Mesendoderm (in vitro differentiated cells): Measurements from ENCODE around the gene GPHA2.

Experiments used
- DNase-seq: peaks from one replicate; pipeline ENCODE4 v3.0.0; 2013
- H2AK5ac ChIP-seq: 2 replicates; pipeline ENCODE4 v1.6.1; 2013; ENCODE audit warnings: low read length, inconsistent platforms
- H2BK120ac ChIP-seq: 2 replicates; pipeline ENCODE4 v1.6.1; 2013; ENCODE audit warnings: low read depth, mild to moderate bottlenecking, low read length, moderate library complexity, mixed read lengths
- H2BK15ac ChIP-seq: replicated peaks from 2 replicates; pipeline ENCODE4 v1.6.1; 2013; ENCODE audit warnings: low read depth, mild to moderate bottlenecking, moderate library complexity
- H2BK5ac ChIP-seq: 2 replicates; pipeline ENCODE4 v1.6.1; 2013; ENCODE audit warnings: low read length, inconsistent platforms
- H3K18ac ChIP-seq: 2 replicates; pipeline ENCODE4 v1.6.1; 2013; ENCODE audit warnings: mild to moderate bottlenecking, low read length, mixed read lengths
- H3K23ac ChIP-seq: one replicate; pipeline ENCODE4 v1.6.1; 2013; ENCODE audit warnings: low read length
- H3K27ac ChIP-seq: 2 replicates; pipeline ENCODE4 v1.5.1; 2013; ENCODE audit warnings: low read depth, mild to moderate bottlenecking, inconsistent platforms, low read length, moderate library complexity
- H3K27me3 ChIP-seq: 2 replicates; pipeline ENCODE4 v1.6.1; 2013; ENCODE audit warnings: low read length, control low read depth, mild to moderate bottlenecking, inconsistent platforms; ENCODE audit not compliant: insufficient read depth, poor library complexity
- H3K36me3 ChIP-seq: 2 replicates; pipeline ENCODE4 v1.6.1; 2013; ENCODE audit warnings: low read length, inconsistent platforms; ENCODE audit not compliant: control insufficient read depth, insufficient read depth
- H3K4ac ChIP-seq: one replicate; pipeline ENCODE4 v1.6.1; 2013; ENCODE audit warnings: low read depth, mild to moderate bottlenecking, low read length, moderate library complexity
- H3K4me1 ChIP-seq: 2 replicates; pipeline ENCODE4 v1.6.1; 2013; ENCODE audit warnings: low read depth, low read length, inconsistent platforms; ENCODE audit not compliant: control insufficient read depth
- H3K4me2 ChIP-seq: 2 replicates; pipeline ENCODE4 v1.6.1; 2013; ENCODE audit warnings: low read length
- H3K4me3 ChIP-seq: 2 replicates; pipeline ENCODE4 v1.5.1; 2013; ENCODE audit warnings: mild to moderate bottlenecking, low read length
- H3K56ac ChIP-seq: one replicate; pipeline ENCODE4 v1.6.1; 2013; ENCODE audit warnings: low read length
- H3K79me1 ChIP-seq: 2 replicates; pipeline ENCODE4 v1.6.1; 2013; ENCODE audit warnings: low read length, inconsistent platforms
- H3K79me2 ChIP-seq: 2 replicates; pipeline ENCODE4 v1.6.1; 2013; ENCODE audit warnings: mild to moderate bottlenecking, low read length; ENCODE audit not compliant: control insufficient read depth, insufficient read depth
- H3K9ac ChIP-seq: 2 replicates; pipeline ENCODE4 v1.6.1; 2013; ENCODE audit warnings: low read length, inconsistent platforms
- H4K5ac ChIP-seq: one replicate; pipeline ENCODE4 v1.6.1; 2013; ENCODE audit warnings: low read length
- H4K8ac ChIP-seq: one replicate; pipeline ENCODE4 v1.6.1; 2013; ENCODE audit warnings: low read depth, mild to moderate bottlenecking, control low read depth, low read length, moderate library complexity
- WGBS: extraction: QIAGEN DNeasy Blood & Tissue Kit; methylation state at CpG from one replicate; pipeline ENCODE4 v1.1.7; 2013; ENCODE audit warnings: low lambda C conversion rate, missing lambda C conversion rate; ENCODE audit not compliant: insufficient coverage; ENCODE audit errors: extremely low coverage; 5-methylcytosine and 5-hydroxymethylcytosine counted together

Gene GPHA2

DNA sequence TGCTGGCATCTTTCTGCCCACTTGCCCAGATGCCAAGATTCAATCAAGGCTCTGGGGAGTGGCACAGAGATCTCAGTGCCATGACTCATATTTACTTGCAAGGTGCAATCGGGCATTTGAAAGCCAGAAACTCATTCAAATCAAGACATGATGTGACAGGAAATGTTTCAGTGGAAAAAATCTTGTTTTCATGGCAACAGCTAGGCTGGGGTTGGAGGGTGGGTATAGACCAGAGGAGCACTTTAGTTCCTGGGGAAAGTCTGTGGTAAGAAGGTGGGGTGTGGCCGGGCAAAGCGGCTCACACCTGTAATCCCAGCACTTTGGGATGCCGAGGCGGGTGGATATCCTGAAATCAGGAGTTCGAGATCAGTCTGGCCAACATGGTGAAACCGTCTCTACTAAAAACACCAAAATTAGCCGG is 35.0 kb upstream of the GPHA2 start:
- H2BK5ac ChIP-seq, result no peak overlapping the region
- H2BK15ac ChIP-seq, result no peak overlapping the region
- H2AK5ac ChIP-seq, result no peak overlapping the region
- H3K56ac ChIP-seq, result no peak overlapping the region
- H3K79me2 ChIP-seq, result no peaks in the 10 kb centered on the region
- no CpG with 5 or more reads among the region's 8 CpGs for WGBS
- H3K4ac ChIP-seq, result no peak overlapping the region
- H3K4me3 ChIP-seq, result no peak overlapping the region
- no peak overlapping the region for H4K8ac ChIP-seq
- no peaks in the 10 kb centered on the region for H3K4me1 ChIP-seq
- no peak overlapping the region for H3K4me2 ChIP-seq
- DNase-seq, result no peak
- no peaks in the 10 kb centered on the region for H3K36me3 ChIP-seq
- no peaks in the 10 kb centered on the region for H3K79me1 ChIP-seq
- H3K18ac ChIP-seq, result no peak overlapping the region
- no peak overlapping the region for H3K9ac ChIP-seq
- H3K27ac ChIP-seq, result no peak overlapping the region
- H2BK120ac ChIP-seq, result no peak overlapping the region
- no peak overlapping the region for H3K23ac ChIP-seq
- H4K5ac ChIP-seq, result no peak overlapping the region
- no peaks in the 10 kb centered on the region for H3K27me3 ChIP-seq

DNA sequence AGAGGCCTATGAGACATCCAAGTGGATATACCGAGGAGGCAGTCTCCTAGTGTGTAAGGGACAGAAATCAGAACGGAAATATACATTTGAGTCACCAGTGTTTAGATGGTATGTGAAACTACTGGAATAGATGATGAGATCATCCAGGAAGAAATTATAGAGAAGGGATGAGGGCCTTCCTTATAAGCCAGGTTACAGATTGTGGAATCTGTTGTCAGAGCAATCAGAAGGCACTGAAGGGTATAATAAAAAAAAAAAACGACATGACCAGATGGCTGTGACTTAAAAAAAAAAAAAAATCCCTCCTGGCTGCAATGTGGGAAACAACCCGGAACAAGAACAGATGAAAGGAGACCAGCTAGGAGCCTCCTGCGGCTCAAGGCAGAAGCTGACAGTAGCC is 33.5 kb upstream of the GPHA2 start:
- no peak overlapping the region for H3K23ac ChIP-seq
- H2AK5ac ChIP-seq, result no peak overlapping the region
- H3K4me1 ChIP-seq, result no peaks in the 10 kb centered on the region
- H3K79me1 ChIP-seq, result no peaks in the 10 kb centered on the region
- no peak overlapping the region for H3K4me2 ChIP-seq
- H3K27me3 ChIP-seq, result no peaks in the 10 kb centered on the region
- no peak overlapping the region for H2BK120ac ChIP-seq
- no peak overlapping the region for H4K8ac ChIP-seq
- no peak overlapping the region for H3K4me3 ChIP-seq
- no peak overlapping the region for H4K5ac ChIP-seq
- no peaks in the 10 kb centered on the region for H3K36me3 ChIP-seq
- no peak overlapping the region for H3K18ac ChIP-seq
- H3K27ac ChIP-seq, result no peak overlapping the region
- no peak for DNase-seq
- H2BK15ac ChIP-seq, result no peak overlapping the region
- no peak overlapping the region for H3K9ac ChIP-seq
- H3K56ac ChIP-seq, result no peak overlapping the region
- no peaks in the 10 kb centered on the region for H3K79me2 ChIP-seq
- no CpG with 5 or more reads among the region's 5 CpGs for WGBS
- H2BK5ac ChIP-seq, result no peak overlapping the region
- no peak overlapping the region for H3K4ac ChIP-seq

- no peak overlapping the region for H4K8ac ChIP-seq
- DNase-seq, result no peak
- H2BK5ac ChIP-seq, result no peak overlapping the region
- no peak overlapping the region for H3K56ac ChIP-seq
- no peak overlapping the region for H3K4me2 ChIP-seq
- H3K27ac ChIP-seq, result no peak overlapping the region
- H3K79me2 ChIP-seq, result no peaks in the 10 kb centered on the region
- no peak overlapping the region for H3K18ac ChIP-seq
- H3K4me1 ChIP-seq, result no peaks in the 10 kb centered on the region
- no peak overlapping the region for H3K9ac ChIP-seq
- H3K36me3 ChIP-seq, result no peaks in the 10 kb centered on the region
- H2AK5ac ChIP-seq, result no peak overlapping the region
- no peak overlapping the region for H3K23ac ChIP-seq
- no peak overlapping the region for H2BK120ac ChIP-seq
- no peak overlapping the region for H3K4me3 ChIP-seq
- H3K27me3 ChIP-seq, result no peaks in the 10 kb centered on the region
- no peak overlapping the region for H3K4ac ChIP-seq
- WGBS, result no CpG with 5 or more reads among the region's 3 CpGs
- no peak overlapping the region for H4K5ac ChIP-seq
- no peaks in the 10 kb centered on the region for H3K79me1 ChIP-seq
- no peak overlapping the region for H2BK15ac ChIP-seq
Observed at GRCh38 chr11:64967375-64967774, 31.7 kb upstream of the GPHA2 start.

DNA sequence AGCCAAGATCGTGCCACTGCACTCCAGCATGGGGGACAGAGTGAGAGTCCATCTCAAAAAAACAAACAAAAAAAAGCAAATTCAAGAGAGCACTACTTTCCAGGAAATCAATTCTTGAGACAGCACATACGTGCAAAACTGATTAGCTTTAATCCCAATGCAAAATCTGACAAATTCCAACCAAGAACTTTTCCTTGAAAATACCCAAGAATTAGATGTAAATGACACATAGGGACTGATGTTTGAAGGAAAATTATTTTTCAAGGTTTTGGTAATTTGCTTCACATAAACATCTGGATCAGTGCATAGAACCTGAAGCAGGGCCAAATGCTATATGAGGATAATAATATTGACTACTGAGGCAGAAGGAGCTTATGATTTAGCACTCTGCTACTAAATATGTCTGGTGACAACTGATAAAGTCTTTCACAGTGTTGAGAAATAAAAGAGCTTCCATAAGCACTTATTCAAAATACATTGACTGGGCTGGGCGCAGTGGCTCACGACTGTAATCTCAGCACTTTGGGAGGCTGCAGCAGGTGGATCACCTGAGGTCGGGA is 27.5 kb upstream of the GPHA2 start:
- Histone ChIP-seq H3K79me1 (no peaks in the 10 kb centered on the region), H3K36me3 (no peaks in the 10 kb centered on the region), H3K56ac (no peak overlapping the region), H3K18ac (no peak overlapping the region), H3K9ac (no peak overlapping the region), H3K4ac (no peak overlapping the region), H4K5ac (no peak overlapping the region), H4K8ac (no peak overlapping the region), H3K79me2 (no peaks in the 10 kb centered on the region), H2BK15ac (no peak overlapping the region), H3K27ac (no peak overlapping the region), H3K4me1 (no peaks in the 10 kb centered on the region), H2AK5ac (no peak overlapping the region), H2BK5ac (no peak overlapping the region), H2BK120ac (no peak overlapping the region), H3K4me3 (no peak overlapping the region), H3K27me3 (no peaks in the 10 kb centered on the region), H3K4me2 (no peak overlapping the region), H3K23ac (no peak overlapping the region)
- no peak for DNase-seq
- no CpG with 5 or more reads among the region's 5 CpGs for WGBS

- H4K8ac ChIP-seq, result no peak overlapping the region
- H3K9ac ChIP-seq, result no peak overlapping the region
- no peaks in the 10 kb centered on the region for H3K27me3 ChIP-seq
- no peak overlapping the region for H3K27ac ChIP-seq
- no peak overlapping the region for H3K4me2 ChIP-seq
- no peak overlapping the region for H2BK15ac ChIP-seq
- no peak overlapping the region for H3K18ac ChIP-seq
- no peak overlapping the region for H2BK5ac ChIP-seq
- no peak overlapping the region for H2BK120ac ChIP-seq
- WGBS, result no CpG with 5 or more reads among the region's 4 CpGs
- H3K79me1 ChIP-seq, result no peaks in the 10 kb centered on the region
- H2AK5ac ChIP-seq, result no peak overlapping the region
- H3K36me3 ChIP-seq, result no peaks in the 10 kb centered on the region
- no peak overlapping the region for H4K5ac ChIP-seq
- H3K4me3 ChIP-seq, result no peak overlapping the region
- no peaks in the 10 kb centered on the region for H3K79me2 ChIP-seq
- no peak overlapping the region for H3K56ac ChIP-seq
- no peak overlapping the region for H3K4ac ChIP-seq
- no peaks in the 10 kb centered on the region for H3K4me1 ChIP-seq
- no peak for DNase-seq
- no peak overlapping the region for H3K23ac ChIP-seq
Observed at GRCh38 chr11:64960719-64961118, 25.0 kb upstream of the GPHA2 start.

GRCh38 chr11:64959498-64959897 is 23.8 kb upstream of the GPHA2 start:
- Histone ChIP-seq H3K36me3 (no peaks in the 10 kb centered on the region), H3K56ac (no peak overlapping the region), H3K23ac (no peak overlapping the region), H3K9ac (no peak overlapping the region), H2BK5ac (no peak overlapping the region), H3K79me1 (no peaks in the 10 kb centered on the region), H2BK120ac (no peak overlapping the region), H3K27me3 (no peaks in the 10 kb centered on the region), H4K5ac (no peak overlapping the region), H3K27ac (no peak overlapping the region), H4K8ac (no peak overlapping the region), H3K4me3 (no peak overlapping the region), H3K79me2 (no peaks in the 10 kb centered on the region), H2BK15ac (no peak overlapping the region), H3K4ac (no peak overlapping the region), H3K4me1 (no peaks in the 10 kb centered on the region), H3K18ac (no peak overlapping the region), H3K4me2 (no peak overlapping the region), H2AK5ac (no peak overlapping the region)
- no CpG with 5 or more reads among the region's 3 CpGs for WGBS
- DNase-seq, result no peak
